ENCODE measurements around the gene CD2.
"Not testable (repeated sequence)": the region's sequence is repeated elsewhere in the genome, so short reads cannot be mapped to it uniquely, and the experiment has no call there.

Gene CD2

GRCh38 chr1:116731439-116731838 lies 22.8 kb upstream of the CD2 start:
- DNase-seq (ENCODE audit: low read depth), result no peak

GRCh38 chr1:116732726-116733125 lies 21.5 kb upstream of the CD2 start:
- DNase-seq (ENCODE audit: low read depth), result no peak

GRCh38 chr1:116733476-116734365 lies 20.5 kb upstream of the CD2 start:
- DNase-seq (ENCODE audit: low read depth), result no peak

DNA sequence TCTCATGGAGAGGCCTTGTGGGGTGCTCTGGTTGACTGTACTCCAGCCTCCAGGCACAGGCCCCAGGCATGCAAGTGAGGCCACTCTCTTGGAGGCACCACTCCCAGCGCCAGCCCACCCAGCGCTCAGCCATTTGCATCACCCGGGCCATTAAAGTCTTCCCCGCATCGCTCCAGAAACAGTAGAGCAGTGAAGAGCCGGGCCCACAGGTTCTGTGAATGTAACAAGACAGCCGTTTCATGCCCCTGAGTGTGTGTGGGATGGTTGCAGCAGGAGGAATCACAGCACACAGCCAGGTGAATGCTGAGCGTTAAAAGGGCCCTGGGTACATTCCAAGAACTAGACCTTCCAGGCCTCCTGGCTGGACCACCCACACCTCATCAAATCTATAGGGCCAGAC lies 19.0 kb upstream of the CD2 start:
- DNase-seq (ENCODE audit: low read depth), result no peak

- DNase-seq (ENCODE audit: low read depth), result peak; percentile 31
These were observed 17.0 kb upstream of the CD2 start for GRCh38 chr1:116737020-116737854.

GRCh38 chr1:116737855-116738321 lies 16.3 kb upstream of the CD2 start:
- no peak for DNase-seq (ENCODE audit: low read depth)

GRCh38 chr1:116738673-116739370 lies 15.4 kb upstream of the CD2 start:
- DNase-seq (ENCODE audit: low read depth), result no peak

- DNase-seq (ENCODE audit: low read depth), result no peak
These were observed 14.7 kb upstream of the CD2 start for GRCh38 chr1:116739371-116740012.

GRCh38 chr1:116740296-116740695 lies 13.9 kb upstream of the CD2 start:
- DNase-seq (ENCODE audit: low read depth), result no peak

DNA sequence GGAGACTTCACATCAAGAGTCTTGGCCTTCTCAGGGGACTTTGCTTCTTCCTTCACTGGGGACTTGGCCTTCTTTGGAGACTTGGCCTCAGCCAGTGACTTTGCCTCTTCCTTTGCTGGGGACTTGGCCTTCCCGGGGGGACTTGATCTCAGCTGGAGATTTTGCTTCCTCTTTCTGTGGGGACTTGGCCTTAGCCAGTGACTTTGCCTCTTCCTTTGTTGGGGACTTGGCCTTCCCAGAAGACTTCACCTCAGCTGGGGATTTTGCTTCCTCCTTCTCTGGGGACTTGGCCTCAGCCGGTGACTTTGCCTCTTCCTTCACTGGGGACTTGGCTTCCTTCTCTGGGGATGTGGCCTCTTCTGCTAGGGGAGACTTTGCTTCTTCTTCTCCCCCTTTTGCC lies 13.5 kb upstream of the CD2 start:
- DNase-seq (ENCODE audit: low read depth), result no peak

- DNase-seq (ENCODE audit: low read depth), result no peak
These were observed 12.2 kb upstream of the CD2 start for GRCh38 chr1:116741836-116742565.

GRCh38 chr1:116743535-116743934 lies 10.7 kb upstream of the CD2 start:
- no peak for DNase-seq (ENCODE audit: low read depth)

DNA sequence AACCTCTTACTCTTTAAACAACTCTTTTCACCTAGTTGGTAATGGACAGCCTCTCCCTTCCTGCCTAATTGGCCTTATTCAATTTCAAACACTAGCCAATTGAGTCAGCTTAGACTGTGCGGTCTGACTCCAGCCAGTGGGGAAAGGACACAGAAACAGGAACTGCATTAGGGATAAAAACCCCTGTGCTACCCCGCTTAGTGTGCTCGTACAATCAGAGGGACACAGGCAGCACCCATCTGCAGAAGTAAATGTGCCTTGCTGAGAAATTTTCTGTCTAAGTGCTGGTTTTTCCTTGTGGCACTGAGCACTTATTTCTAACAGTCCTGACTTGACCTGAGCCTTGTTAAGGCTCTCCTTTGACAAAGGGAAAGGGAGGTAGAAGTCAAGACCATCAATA lies 6.0 kb upstream of the CD2 start:
- no peak for DNase-seq (ENCODE audit: low read depth)

GRCh38 chr1:116751146-116751545 lies 3.1 kb upstream of the CD2 start:
- DNase-seq (ENCODE audit: low read depth), result no peak

DNA sequence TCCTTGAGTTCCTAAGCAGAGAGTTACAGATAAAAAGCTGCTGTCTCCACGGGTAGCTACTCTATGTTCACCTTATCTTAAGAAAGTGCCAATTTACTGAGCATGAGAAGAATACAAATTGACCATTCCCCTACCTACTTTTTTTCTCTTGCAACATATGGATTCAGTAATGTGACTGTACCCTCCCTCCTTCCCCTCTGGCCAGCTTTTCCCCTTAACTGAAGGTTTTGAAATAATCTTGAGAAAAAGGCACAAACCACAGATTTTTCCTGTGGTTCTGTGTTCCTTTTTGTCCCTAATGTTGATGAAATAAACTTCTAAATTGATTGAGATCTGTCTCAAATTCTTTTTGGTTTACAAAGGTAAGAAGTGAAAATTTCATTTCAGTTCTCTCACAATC lies 2.6 kb upstream of the CD2 start:
- no peak for DNase-seq (ENCODE audit: low read depth)

DNA sequence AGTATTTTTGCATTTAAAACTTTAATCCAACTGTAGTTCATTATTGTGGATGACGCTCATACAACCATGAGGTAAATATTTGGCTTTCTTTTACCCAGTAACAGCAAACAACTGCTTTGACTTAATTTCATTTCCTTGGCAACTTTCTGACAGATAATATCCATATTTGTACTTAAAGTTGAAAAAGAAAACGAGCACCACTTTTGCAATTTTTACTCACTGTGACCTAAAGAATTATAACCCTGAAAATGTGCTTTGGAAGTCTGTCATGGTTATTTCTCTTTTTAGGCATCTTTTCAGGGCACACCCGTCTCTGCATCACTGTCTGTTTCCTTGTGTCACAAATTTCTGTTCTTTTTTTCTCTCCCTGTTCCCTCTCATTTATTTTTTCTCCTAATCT lies 918 bp upstream of the CD2 start:
- no peak for DNase-seq (ENCODE audit: low read depth)

DNA sequence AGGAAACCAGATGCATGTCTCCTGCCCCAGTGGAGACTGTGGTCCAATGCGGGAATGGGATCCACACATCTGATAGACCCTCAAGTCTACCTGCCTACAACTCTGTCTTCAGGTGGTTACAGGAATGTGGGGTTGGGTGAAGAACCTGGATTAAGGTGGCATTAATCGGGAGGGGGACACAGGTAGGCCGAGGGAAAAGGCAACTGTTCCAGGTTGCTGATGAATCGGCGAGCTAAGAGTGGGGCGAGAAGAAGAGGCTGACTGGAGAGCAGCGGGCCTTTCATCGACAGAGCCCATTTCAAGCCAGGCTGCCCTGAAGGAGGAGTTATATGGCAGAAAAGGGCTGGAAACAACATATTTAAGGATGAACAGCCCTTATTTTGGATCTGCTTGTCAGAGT lies 836 bp downstream of the CD2 start:
- DNase-seq (ENCODE audit: low read depth), result no peak

- DNase-seq (ENCODE audit: low read depth), result no peak
These were observed 1.5 kb downstream of the CD2 start for GRCh38 chr1:116755681-116756080.

DNA sequence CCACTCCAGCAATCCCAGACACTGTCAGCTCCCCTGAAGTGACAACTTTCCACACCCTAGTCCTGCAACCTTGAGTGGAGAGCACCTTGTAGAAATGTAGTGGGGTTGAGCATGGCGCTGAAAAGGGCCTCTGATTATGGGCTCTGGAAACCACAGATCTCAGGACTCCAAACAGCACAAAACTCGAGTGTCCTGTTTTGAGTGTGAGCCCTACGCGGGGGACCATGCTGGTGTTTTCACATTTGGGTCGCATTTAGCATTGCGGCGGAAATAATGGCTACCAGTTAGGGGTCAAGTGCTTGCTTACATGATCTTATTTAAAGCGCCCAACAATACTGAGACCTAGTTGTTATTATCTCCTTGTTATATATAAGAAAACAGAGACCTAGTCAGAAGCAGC lies 1.9 kb downstream of the CD2 start:
- DNase-seq (ENCODE audit: low read depth), result not testable (repeated sequence)

DNA sequence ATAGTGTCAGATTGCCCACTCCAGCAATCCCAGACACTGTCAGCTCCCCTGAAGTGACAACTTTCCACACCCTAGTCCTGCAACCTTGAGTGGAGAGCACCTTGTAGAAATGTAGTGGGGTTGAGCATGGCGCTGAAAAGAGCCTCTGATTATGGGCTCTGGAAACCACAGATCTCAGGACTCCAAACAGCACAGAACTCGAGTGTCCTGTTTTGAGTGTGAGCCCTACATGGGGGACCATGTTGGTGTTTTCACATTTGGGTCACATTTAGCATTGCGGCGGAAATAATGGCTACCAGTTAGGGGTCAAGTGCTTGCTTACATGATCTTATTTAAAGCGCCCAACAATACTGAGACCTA lies 4.2 kb downstream of the CD2 start:
- not testable (repeated sequence) for DNase-seq (ENCODE audit: low read depth)

DNA sequence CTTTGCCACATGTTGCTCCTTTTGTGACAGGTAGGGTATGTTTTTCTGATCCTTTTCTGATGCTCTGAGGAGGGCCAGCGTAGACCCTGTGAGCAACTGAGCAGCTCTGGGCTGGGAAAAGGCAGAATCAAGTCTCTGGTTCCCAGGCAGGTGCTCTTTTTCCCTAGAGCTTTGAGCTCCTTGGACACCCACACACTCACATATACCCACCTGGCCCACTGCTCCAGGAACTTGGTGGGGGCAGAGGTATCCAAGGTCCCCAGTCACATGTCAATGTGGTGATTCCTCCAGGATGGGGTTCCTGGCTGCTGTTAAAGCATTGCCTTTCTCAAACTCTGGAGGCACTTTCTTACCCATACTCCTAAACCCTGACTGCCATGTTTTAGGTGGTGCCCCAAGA lies 5.4 kb downstream of the CD2 start:
- no peak for DNase-seq (ENCODE audit: low read depth)
